Measurements from ENCODE around the gene ARID4B.

Gene ARID4B

DNA sequence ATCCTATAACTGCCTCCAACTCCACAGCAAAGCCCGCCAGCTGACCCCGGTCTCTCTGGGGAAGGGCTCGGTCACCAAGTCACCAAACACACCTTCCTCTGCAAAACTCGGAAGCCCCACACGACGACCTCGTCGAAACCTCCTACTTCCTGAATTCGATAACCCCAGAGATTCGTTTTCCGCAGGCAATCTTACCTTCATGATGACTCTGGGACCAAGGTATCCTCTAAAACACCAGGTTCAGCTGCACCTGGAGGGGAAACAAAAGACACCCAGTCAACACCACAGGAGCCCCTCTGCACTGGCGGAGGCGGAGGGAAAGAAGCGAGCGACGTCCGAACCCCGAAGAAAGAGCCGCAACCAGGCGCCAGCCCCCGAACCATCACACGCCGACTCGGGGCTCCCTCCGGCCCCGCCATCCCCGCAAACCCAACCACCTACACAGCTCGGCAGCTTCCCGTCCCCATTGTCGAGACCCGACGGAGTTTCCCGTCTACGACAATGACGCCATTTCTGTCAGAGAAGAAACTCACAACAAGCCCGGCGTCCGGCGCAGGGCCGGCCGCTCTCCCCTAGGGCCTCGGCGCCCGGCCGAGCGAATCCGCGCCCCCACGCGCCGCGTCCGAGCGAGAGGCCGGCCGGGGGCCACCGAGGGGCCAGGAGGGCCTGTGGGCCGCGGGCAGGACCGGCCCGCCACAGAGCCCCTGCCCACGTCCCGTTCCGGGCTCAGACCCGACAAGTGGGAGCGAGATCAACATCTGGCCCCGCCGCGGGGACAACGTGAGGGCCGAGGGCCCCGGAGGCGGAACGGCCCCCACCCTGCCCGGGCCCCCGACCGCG, 1.0 kb downstream of the ARID4B start (continued):
- TF ChIP-seq, protein P1, sequence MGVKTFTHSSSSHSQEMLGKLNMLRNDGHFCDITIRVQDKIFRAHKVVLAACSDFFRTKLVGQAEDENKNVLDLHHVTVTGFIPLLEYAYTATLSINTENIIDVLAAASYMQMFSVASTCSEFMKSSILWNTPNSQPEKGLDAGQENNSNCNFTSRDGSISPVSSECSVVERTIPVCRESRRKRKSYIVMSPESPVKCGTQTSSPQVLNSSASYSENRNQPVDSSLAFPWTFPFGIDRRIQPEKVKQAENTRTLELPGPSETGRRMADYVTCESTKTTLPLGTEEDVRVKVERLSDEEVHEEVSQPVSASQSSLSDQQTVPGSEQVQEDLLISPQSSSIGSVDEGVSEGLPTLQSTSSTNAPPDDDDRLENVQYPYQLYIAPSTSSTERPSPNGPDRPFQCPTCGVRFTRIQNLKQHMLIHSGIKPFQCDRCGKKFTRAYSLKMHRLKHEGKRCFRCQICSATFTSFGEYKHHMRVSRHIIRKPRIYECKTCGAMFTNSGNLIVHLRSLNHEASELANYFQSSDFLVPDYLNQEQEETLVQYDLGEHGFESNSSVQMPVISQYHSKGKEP (tag by site-specific recombination; IDR thresholded peaks at IDR 0.05): peak; percentile 43; the same call in 1 of the 2 replicates
- TF ChIP-seq ZNF24 (tag by site-specific recombination; IDR thresholded peaks at IDR 0.05): 0 out of 2 replicates have a peak, but pooled peaks have one; percentile 40
- peak; percentile 63 for TF ChIP-seq ZBTB26 (tag by site-specific recombination; optimal IDR thresholded peaks at IDR 0.05)
- TF ChIP-seq, protein P2, sequence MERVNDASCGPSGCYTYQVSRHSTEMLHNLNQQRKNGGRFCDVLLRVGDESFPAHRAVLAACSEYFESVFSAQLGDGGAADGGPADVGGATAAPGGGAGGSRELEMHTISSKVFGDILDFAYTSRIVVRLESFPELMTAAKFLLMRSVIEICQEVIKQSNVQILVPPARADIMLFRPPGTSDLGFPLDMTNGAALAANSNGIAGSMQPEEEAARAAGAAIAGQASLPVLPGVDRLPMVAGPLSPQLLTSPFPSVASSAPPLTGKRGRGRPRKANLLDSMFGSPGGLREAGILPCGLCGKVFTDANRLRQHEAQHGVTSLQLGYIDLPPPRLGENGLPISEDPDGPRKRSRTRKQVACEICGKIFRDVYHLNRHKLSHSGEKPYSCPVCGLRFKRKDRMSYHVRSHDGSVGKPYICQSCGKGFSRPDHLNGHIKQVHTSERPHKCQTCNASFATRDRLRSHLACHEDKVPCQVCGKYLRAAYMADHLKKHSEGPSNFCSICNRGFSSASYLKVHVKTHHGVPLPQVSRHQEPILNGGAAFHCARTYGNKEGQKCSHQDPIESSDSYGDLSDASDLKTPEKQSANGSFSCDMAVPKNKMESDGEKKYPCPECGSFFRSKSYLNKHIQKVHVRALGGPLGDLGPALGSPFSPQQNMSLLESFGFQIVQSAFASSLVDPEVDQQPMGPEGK (tag by site-specific recombination; IDR thresholded peaks at IDR 0.05): peak; percentile 50
- no peak for TF ChIP-seq ZNF645 (tag by site-specific recombination; IDR thresholded peaks at IDR 0.05)
- no peak for TF ChIP-seq ZNF596 (tag by site-specific recombination; IDR thresholded peaks at IDR 0.05)
- TF ChIP-seq MYNN (tag by site-specific recombination; IDR thresholded peaks at IDR 0.05; ENCODE audit: borderline replicate concordance): no peak; the same call in 1 of the 2 replicates
- TF ChIP-seq ZSCAN23 (tag by site-specific recombination; IDR thresholded peaks at IDR 0.05): no peak
- TF ChIP-seq ZNF514 (tag by site-specific recombination; IDR thresholded peaks at IDR 0.05): no peak
- TF ChIP-seq ZNF169 (tag by site-specific recombination; IDR thresholded peaks at IDR 0.05): no peak
- TF ChIP-seq ZFP41 (tag by site-specific recombination; IDR thresholded peaks at IDR 0.05; ENCODE audit: borderline replicate concordance): no peak
- TF ChIP-seq, protein P3, sequence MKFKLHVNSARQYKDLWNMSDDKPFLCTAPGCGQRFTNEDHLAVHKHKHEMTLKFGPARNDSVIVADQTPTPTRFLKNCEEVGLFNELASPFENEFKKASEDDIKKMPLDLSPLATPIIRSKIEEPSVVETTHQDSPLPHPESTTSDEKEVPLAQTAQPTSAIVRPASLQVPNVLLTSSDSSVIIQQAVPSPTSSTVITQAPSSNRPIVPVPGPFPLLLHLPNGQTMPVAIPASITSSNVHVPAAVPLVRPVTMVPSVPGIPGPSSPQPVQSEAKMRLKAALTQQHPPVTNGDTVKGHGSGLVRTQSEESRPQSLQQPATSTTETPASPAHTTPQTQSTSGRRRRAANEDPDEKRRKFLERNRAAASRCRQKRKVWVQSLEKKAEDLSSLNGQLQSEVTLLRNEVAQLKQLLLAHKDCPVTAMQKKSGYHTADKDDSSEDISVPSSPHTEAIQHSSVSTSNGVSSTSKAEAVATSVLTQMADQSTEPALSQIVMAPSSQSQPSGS (tag by site-specific recombination; IDR thresholded peaks at IDR 0.05; ENCODE audit: low read depth): peak; percentile 73; the same call in 1 of the 2 replicates
- TF ChIP-seq, protein P4, sequence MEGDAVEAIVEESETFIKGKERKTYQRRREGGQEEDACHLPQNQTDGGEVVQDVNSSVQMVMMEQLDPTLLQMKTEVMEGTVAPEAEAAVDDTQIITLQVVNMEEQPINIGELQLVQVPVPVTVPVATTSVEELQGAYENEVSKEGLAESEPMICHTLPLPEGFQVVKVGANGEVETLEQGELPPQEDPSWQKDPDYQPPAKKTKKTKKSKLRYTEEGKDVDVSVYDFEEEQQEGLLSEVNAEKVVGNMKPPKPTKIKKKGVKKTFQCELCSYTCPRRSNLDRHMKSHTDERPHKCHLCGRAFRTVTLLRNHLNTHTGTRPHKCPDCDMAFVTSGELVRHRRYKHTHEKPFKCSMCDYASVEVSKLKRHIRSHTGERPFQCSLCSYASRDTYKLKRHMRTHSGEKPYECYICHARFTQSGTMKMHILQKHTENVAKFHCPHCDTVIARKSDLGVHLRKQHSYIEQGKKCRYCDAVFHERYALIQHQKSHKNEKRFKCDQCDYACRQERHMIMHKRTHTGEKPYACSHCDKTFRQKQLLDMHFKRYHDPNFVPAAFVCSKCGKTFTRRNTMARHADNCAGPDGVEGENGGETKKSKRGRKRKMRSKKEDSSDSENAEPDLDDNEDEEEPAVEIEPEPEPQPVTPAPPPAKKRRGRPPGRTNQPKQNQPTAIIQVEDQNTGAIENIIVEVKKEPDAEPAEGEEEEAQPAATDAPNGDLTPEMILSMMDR (tag by site-specific recombination; IDR thresholded peaks at IDR 0.05): no peak
- TF ChIP-seq INSM2 (tag by site-specific recombination; IDR thresholded peaks at IDR 0.05): 0 out of 2 replicates have a peak, but pooled peaks have one; percentile 32
- TF ChIP-seq ZSCAN18 (tag by site-specific recombination; IDR thresholded peaks at IDR 0.05): no peak
- TF ChIP-seq, protein P5, sequence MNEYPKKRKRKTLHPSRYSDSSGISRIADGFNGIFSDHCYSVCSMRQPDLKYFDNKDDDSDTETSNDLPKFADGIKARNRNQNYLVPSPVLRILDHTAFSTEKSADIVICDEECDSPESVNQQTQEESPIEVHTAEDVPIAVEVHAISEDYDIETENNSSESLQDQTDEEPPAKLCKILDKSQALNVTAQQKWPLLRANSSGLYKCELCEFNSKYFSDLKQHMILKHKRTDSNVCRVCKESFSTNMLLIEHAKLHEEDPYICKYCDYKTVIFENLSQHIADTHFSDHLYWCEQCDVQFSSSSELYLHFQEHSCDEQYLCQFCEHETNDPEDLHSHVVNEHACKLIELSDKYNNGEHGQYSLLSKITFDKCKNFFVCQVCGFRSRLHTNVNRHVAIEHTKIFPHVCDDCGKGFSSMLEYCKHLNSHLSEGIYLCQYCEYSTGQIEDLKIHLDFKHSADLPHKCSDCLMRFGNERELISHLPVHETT (tag by site-specific recombination; IDR thresholded peaks at IDR 0.05): peak; percentile 63; the same call in 1 of the 2 replicates
- no peak for TF ChIP-seq KLF7 (tag by site-specific recombination; IDR thresholded peaks at IDR 0.05; ENCODE audit: borderline replicate concordance)
- TF ChIP-seq IKZF3 (tag by site-specific recombination; IDR thresholded peaks at IDR 0.05): no peak
- no peak for TF ChIP-seq ZNF248 (tag by site-specific recombination; IDR thresholded peaks at IDR 0.05)
- no peak for TF ChIP-seq ZNF433 (tag by site-specific recombination; IDR thresholded peaks at IDR 0.05; ENCODE audit: low read depth)
- no peak for TF ChIP-seq ZFP69B (tag by site-specific recombination; IDR thresholded peaks at IDR 0.05)
- no peak for TF ChIP-seq ZNF48 (tag by site-specific recombination; IDR thresholded peaks at IDR 0.05)
